ENCODE measurements around the gene EMILIN2. TPM values are rescaled to one million over a fixed set of nuclear protein-coding genes. Genes with fewer than 3 reads are reported as not detected.
A peak's percentile ranks its signal among the peaks of the same experiment; 100 is the strongest.

Gene EMILIN2
- total RNA-seq, 1 experiment from 2014 or later: 20.0 TPM

- DNase-seq: no peak
- no peak overlapping the region for H3K4ac ChIP-seq (ENCODE audit: low read depth, low read length)
- no peak overlapping the region for H2BK20ac ChIP-seq (ENCODE audit: low read depth, low read length, poor library complexity, severe bottlenecking)
- H2AFZ ChIP-seq (ENCODE audit: low read length): no peak overlapping the region
- H3K27ac ChIP-seq (ENCODE audit: insufficient read length, low read depth, low read length): no peak overlapping the region
- H3K79me1 ChIP-seq (ENCODE audit: insufficient read depth, low read depth, low read length, poor library complexity, severe bottlenecking): no peaks in the 10 kb centered on the region
- Mint-ChIP-seq H3K27me3 (ENCODE audit: low read depth) (no peaks in the 10 kb centered on the region), H3K4me1 (peaks cover 0 to 3% of the 10 kb centered on the region in 2 experiments; a peak in 2 of 4 replicates), H3K9me3 (no peaks in the 10 kb centered on the region), H3K36me3 (ENCODE audit: insufficient read depth in 1 of 3, low read depth in 3 of 3) (peaks cover 25 to 53% (median 47%) of the 10 kb centered on the region in 3 experiments; a peak in 6 of 7 replicates), H3K4me3 (no peak overlapping the region), H3K27ac (no peak overlapping the region)
- H3K23ac ChIP-seq (ENCODE audit: insufficient read length, low read depth, low read length): no peak overlapping the region
- no peak overlapping the region for H3K4me2 ChIP-seq (ENCODE audit: insufficient read depth, insufficient read length, low read length)
- no peaks in the 10 kb centered on the region for H3K27me3 ChIP-seq (ENCODE audit: insufficient read depth, low read length)
- no peaks in the 10 kb centered on the region for H3K4me1 ChIP-seq (ENCODE audit: insufficient read depth, low read length)
- H4K5ac ChIP-seq (ENCODE audit: insufficient read length, low read depth, low read length): no peak overlapping the region
- H3K18ac ChIP-seq (ENCODE audit: insufficient read length, low read depth, low read length): no peak overlapping the region
- H3K14ac ChIP-seq (ENCODE audit: insufficient read depth, low read length): no peak overlapping the region
- H3K23me2 ChIP-seq (ENCODE audit: insufficient read length, low read depth, low read length, poor library complexity, severe bottlenecking): no peaks in the 10 kb centered on the region
- H2BK120ac ChIP-seq (ENCODE audit: low read depth, low read length, poor library complexity, severe bottlenecking): no peak overlapping the region
- no peak overlapping the region for H2BK12ac ChIP-seq (ENCODE audit: insufficient read length, low read depth, low read length)
- TF ChIP-seq CTCF (conservative IDR thresholded peaks at IDR 0.05): peak; percentile 2; the same call in 1 of the 3 replicates
- H3K9ac ChIP-seq (ENCODE audit: extremely low read depth, insufficient read length, low read length): no peak overlapping the region
- H4K20me1 ChIP-seq (ENCODE audit: control insufficient read depth, insufficient read depth, insufficient read length): no peaks in the 10 kb centered on the region
- no peak overlapping the region for H4K91ac ChIP-seq (ENCODE audit: insufficient read length, low read depth, low read length)
- no peak overlapping the region for H2BK5ac ChIP-seq (ENCODE audit: insufficient read length, low read length)
- H3K56ac ChIP-seq (ENCODE audit: insufficient read length, low read depth, low read length): no peak overlapping the region
- no peak overlapping the region for H2AK5ac ChIP-seq (ENCODE audit: insufficient read length, low read length)
- no peaks in the 10 kb centered on the region for H3K79me2 ChIP-seq (ENCODE audit: insufficient read depth, low read length)
- no peak overlapping the region for H2BK15ac ChIP-seq (ENCODE audit: low read depth, low read length)
- no peak overlapping the region for H4K8ac ChIP-seq (replicated peaks; ENCODE audit: insufficient read length, low read depth, low read length)
- H3K9me3 ChIP-seq (ENCODE audit: control insufficient read depth, low read depth, low read length): no peaks in the 10 kb centered on the region
- no CpG with 5 or more reads among the region's 4 CpGs for WGBS (ENCODE audit: extremely low coverage, insufficient read length, low lambda C conversion rate)
- no peak overlapping the region for H3T11ph ChIP-seq (ENCODE audit: low read length)
These were observed 79.7 kb downstream of the EMILIN2 start for GRCh38 chr18:2926528-2926927.
